PC-9 (cell line): ENCODE measurements around the gene MAP3K4.

Experiments used
- EZH2 ChIP-seq: fragments of 200-600 bp; sonication (generic); IDR thresholded peaks from 2 replicates; pipeline ENCODE4 v1.8.0; 2017; ENCODE audit warnings: antibody characterized with exemption, low read depth
- TF ChIP-seq, protein P1 (sequence below): fragments of 200-600 bp; sonication (generic); conservative IDR thresholded peaks from 2 replicates; pipeline ENCODE4 v1.6.1; 2017; ENCODE audit warnings: mixed run types, antibody characterized with exemption, mild to moderate bottlenecking, moderate library complexity

DNA sequence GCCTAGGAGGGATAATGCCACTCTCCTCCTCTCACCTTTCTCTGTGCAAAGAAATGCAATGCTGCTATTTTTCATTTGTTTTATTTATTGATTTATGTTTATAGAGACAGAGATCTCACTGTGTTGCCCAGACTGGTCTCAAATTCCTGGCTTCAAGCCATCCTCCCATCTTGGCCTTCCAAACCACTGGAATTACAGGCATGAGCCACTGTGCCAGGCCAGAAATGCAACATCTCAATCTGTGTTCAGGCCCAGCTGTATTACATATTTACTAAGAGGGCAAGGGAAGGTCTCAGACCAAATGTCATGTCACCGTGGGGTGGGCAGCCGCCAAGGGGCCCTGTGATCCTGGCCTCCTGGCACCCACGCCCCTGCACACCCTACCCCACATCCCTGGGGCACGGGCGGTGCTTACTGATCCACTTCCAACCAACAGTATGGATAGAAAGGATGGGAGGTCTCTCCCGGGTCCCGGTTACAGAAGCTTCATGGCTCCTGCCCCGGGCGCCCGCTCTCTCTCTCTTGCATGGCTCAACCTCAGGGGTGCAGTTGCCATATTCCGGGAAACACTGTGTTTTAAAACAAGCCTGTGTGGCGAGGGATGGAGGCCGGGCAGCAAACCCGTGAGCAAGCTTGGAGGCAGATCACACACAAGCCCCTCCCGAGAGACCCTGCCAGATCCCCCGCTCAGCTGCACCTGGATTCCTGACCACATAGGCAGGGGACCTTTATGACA lies 170.5 kb downstream of the MAP3K4 start:
- TF ChIP-seq, protein P1, sequence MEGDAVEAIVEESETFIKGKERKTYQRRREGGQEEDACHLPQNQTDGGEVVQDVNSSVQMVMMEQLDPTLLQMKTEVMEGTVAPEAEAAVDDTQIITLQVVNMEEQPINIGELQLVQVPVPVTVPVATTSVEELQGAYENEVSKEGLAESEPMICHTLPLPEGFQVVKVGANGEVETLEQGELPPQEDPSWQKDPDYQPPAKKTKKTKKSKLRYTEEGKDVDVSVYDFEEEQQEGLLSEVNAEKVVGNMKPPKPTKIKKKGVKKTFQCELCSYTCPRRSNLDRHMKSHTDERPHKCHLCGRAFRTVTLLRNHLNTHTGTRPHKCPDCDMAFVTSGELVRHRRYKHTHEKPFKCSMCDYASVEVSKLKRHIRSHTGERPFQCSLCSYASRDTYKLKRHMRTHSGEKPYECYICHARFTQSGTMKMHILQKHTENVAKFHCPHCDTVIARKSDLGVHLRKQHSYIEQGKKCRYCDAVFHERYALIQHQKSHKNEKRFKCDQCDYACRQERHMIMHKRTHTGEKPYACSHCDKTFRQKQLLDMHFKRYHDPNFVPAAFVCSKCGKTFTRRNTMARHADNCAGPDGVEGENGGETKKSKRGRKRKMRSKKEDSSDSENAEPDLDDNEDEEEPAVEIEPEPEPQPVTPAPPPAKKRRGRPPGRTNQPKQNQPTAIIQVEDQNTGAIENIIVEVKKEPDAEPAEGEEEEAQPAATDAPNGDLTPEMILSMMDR, result no peak
- no peak for TF ChIP-seq EZH2
